H1 (cell line): ENCODE data around the gene IYD. TPM values are rescaled to one million over a fixed set of nuclear protein-coding genes. Genes with fewer than 3 reads are reported as not detected.

Experiments
- CTCF ChIA-PET: fragments of 300-600 bp; sonication (Branson Sonifier 250); formaldehyde crosslinking; loops from one replicate; lab custom pipeline; 2021; ENCODE audit not compliant: partially characterized antibody; lab: Charles Lee
- POLR2A ChIA-PET: fragments of 300-600 bp; sonication (Branson Sonifier 250); formaldehyde crosslinking; loops from one replicate; lab custom pipeline; 2021; ENCODE audit warnings: inconsistent platforms; ENCODE audit not compliant: partially characterized antibody; lab: Charles Lee
- DNase-seq, 2 experiments: peaks; one replicate each; pipeline versions ENCODE4 v3.0.0 to v3.0.0-alpha.2; 2010 to 2022; ENCODE audit warnings: low spot score in 2 of 2, low read depth in 1 of 2, mixed read lengths in 1 of 2
- FAIRE-seq: peaks from 2 replicates; lab custom pipeline; 2011; peaks lifted over from hg19 to GRCh38; lab: Jason Lieb, UNC
- H2AFZ ChIP-seq: 2 replicates; pipeline ENCODE4 v1.8.1; 2012; ENCODE audit warnings: low read length, inconsistent platforms
- H2AK5ac ChIP-seq: 2 replicates; pipeline ENCODE4 v1.6.1; 2013; ENCODE audit warnings: low read depth, low read length
- H2BK120ac ChIP-seq: replicated peaks from 2 replicates; pipeline ENCODE3; 2013; ENCODE audit warnings: low read depth, low read length, inconsistent platforms
- H2BK12ac ChIP-seq: 2 replicates; pipeline ENCODE4 v1.6.1; 2013; ENCODE audit warnings: low read depth, low read length
- H2BK15ac ChIP-seq: 2 replicates; pipeline ENCODE4 v1.6.1; 2013; ENCODE audit warnings: low read length
- H2BK20ac ChIP-seq: 2 replicates; pipeline ENCODE4 v1.6.1; 2013; ENCODE audit warnings: low read length
- H2BK5ac ChIP-seq: 2 replicates; pipeline ENCODE4 v1.6.1; 2013; ENCODE audit warnings: low read depth, low read length
- H3K14ac ChIP-seq: 2 replicates; pipeline ENCODE4 v1.6.1; 2013; ENCODE audit warnings: inconsistent platforms; ENCODE audit not compliant: insufficient read length
- H3K18ac ChIP-seq: 2 replicates; pipeline ENCODE4 v1.6.1; 2013; ENCODE audit warnings: low read length; ENCODE audit errors: extremely low read depth
- H3K23ac ChIP-seq: 2 replicates; pipeline ENCODE4 v1.6.1; 2013; ENCODE audit warnings: inconsistent platforms; ENCODE audit not compliant: insufficient read length
- H3K23me2 ChIP-seq: 2 replicates; pipeline ENCODE4 v1.6.1; 2013; ENCODE audit warnings: low read depth, low read length
- H3K27ac ChIP-seq: 2 replicates; pipeline ENCODE4 v1.6.1; 2011; ENCODE audit warnings: low read depth, low read length, inconsistent platforms
- H3K27me3 ChIP-seq, 4 experiments: replicated peaks in 1 of 4; 1 replicate in 1 of 4; 2 replicates in 3 of 4; pipeline versions ENCODE4 v1.6.1 to v1.8.1; 2011 to 2013; ENCODE audit warnings: low read length in 3 of 4, mild to moderate bottlenecking in 3 of 4, inconsistent platforms in 2 of 4, mixed read lengths in 2 of 4, moderate library complexity in 1 of 4; ENCODE audit not compliant: control insufficient read depth in 3 of 4, insufficient read depth in 3 of 4; ENCODE audit errors: extremely low read depth in 1 of 4
- H3K36me3 ChIP-seq, 4 experiments: 2 replicates each; pipeline versions ENCODE4 v1.6.1 to v1.8.1; 2011 to 2013; ENCODE audit warnings: mild to moderate bottlenecking in 4 of 4, low read length in 3 of 4, moderate library complexity in 2 of 4, control low read depth in 1 of 4, inconsistent platforms in 1 of 4; ENCODE audit not compliant: insufficient read depth in 4 of 4, control insufficient read depth in 2 of 4
- H3K4ac ChIP-seq: replicated peaks from 2 replicates; pipeline ENCODE3; 2013; ENCODE audit warnings: low read length, low read depth, mixed read lengths, inconsistent platforms; ENCODE audit not compliant: insufficient read length
- H3K4me1 ChIP-seq, 4 experiments: replicated peaks in 1 of 4; 1 replicate in 1 of 4; 2 replicates in 3 of 4; pipeline versions ENCODE4 v1.6.1 to v1.8.1; 2011 to 2013; ENCODE audit warnings: low read length in 3 of 4, inconsistent platforms in 2 of 4, mixed read lengths in 1 of 4; ENCODE audit not compliant: insufficient read depth in 4 of 4, control insufficient read depth in 3 of 4
- H3K4me2 ChIP-seq, 2 experiments: 2 replicates each; pipeline versions ENCODE4 v1.6.1 to v1.8.1; 2011 to 2013; ENCODE audit warnings: low read depth in 2 of 2, low read length in 2 of 2, control low read depth in 1 of 2, inconsistent platforms in 1 of 2, mild to moderate bottlenecking in 1 of 2; ENCODE audit not compliant: insufficient read depth in 1 of 2
- H3K4me3 ChIP-seq, 4 experiments: fragments of 200-600, 300-600 bp in 1 of 4; sonication (generic), shearing (Covaris generic), sonication (Bioruptor Twin) in 1 of 4; 2 replicates each; pipeline versions ENCODE4 v1.5.1 to v1.8.1; 2011 to 2016; ENCODE audit warnings: low read length in 4 of 4, low read depth in 3 of 4, control low read depth in 2 of 4, inconsistent platforms in 2 of 4, mild to moderate bottlenecking in 2 of 4, mixed read lengths in 1 of 4, moderate library complexity in 1 of 4; ENCODE audit not compliant: insufficient read depth in 2 of 4; ENCODE audit errors: extremely low read depth in 1 of 4
- H3K56ac ChIP-seq: replicated peaks from 2 replicates; pipeline ENCODE3; 2013; ENCODE audit warnings: low read depth, mild to moderate bottlenecking, mixed read lengths, low read length, inconsistent platforms; ENCODE audit not compliant: insufficient read length
- H3K79me1 ChIP-seq: 2 replicates; pipeline ENCODE4 v1.6.1; 2013; ENCODE audit warnings: low read depth, low read length, control low read depth
- H3K79me2 ChIP-seq, 2 experiments: 2 replicates each; pipeline versions ENCODE4 v1.6.1 to v1.8.1; 2012 to 2013; ENCODE audit warnings: low read length in 2 of 2, mild to moderate bottlenecking in 2 of 2, inconsistent platforms in 1 of 2; ENCODE audit not compliant: insufficient read depth in 2 of 2, control insufficient read depth in 1 of 2
- H3K9ac ChIP-seq, 4 experiments: replicated peaks in 1 of 4; 1 replicate in 1 of 4; 2 replicates in 3 of 4; pipeline versions ENCODE4 v1.6.1 to v1.8.1; 2011 to 2013; ENCODE audit warnings: low read depth in 3 of 4, low read length in 3 of 4, control low read depth in 2 of 4, mild to moderate bottlenecking in 2 of 4, moderate library complexity in 2 of 4, inconsistent platforms in 1 of 4; ENCODE audit errors: extremely low read depth in 1 of 4
- H3K9me3 ChIP-seq, 2 experiments: 2 replicates each; pipeline versions ENCODE4 v1.6.1 to v1.8.1; 2012 to 2013; ENCODE audit warnings: mild to moderate bottlenecking in 2 of 2, moderate library complexity in 2 of 2, control low read depth in 1 of 2, inconsistent platforms in 1 of 2, low read depth in 1 of 2, low read length in 1 of 2, mixed read lengths in 1 of 2; ENCODE audit not compliant: insufficient read depth in 2 of 2
- H4K20me1 ChIP-seq, 2 experiments: replicated peaks in 1 of 2; 2 replicates each; pipeline versions ENCODE3 to v1.8.1; 2011 to 2013; ENCODE audit warnings: inconsistent platforms in 2 of 2, low read length in 2 of 2, mild to moderate bottlenecking in 1 of 2; ENCODE audit not compliant: insufficient read depth in 2 of 2, control insufficient read depth in 1 of 2
- H4K5ac ChIP-seq: 2 replicates; pipeline ENCODE4 v1.6.1; 2013; ENCODE audit warnings: low read length, low read depth, mixed read lengths, inconsistent platforms; ENCODE audit not compliant: insufficient read length
- H4K8ac ChIP-seq: 2 replicates; pipeline ENCODE4 v1.8.0; 2013; ENCODE audit warnings: mild to moderate bottlenecking, moderate library complexity, low read length, inconsistent platforms; ENCODE audit not compliant: insufficient read depth; ENCODE audit errors: extremely low read depth
- H4K91ac ChIP-seq: replicated peaks from 2 replicates; pipeline ENCODE3; 2013; ENCODE audit warnings: low read length, mixed read lengths, inconsistent platforms; ENCODE audit not compliant: insufficient read length
- EGR1 ChIP-seq: IDR thresholded peaks from 2 replicates; pipeline ENCODE4 v1.6.1; 2011; ENCODE audit warnings: low read depth, low read length, borderline replicate concordance
- WGBS, 2 experiments: shearing (Covaris generic) in 1 of 2; methylation state at CpG; one replicate each; pipeline versions ENCODE4 v1.1.6 to v1.1.7; 2013 to 2015; ENCODE audit warnings: low lambda C conversion rate in 2 of 2, mixed read lengths in 2 of 2, inconsistent platforms in 1 of 2, low coverage in 1 of 2, missing lambda C conversion rate in 1 of 2; ENCODE audit not compliant: insufficient replicate concordance in 2 of 2, insufficient coverage in 1 of 2, insufficient read length in 1 of 2; ENCODE audit errors: extremely low coverage in 1 of 2, missing lambda C conversion rate in 1 of 2; 5-methylcytosine and 5-hydroxymethylcytosine counted together
- polyA plus RNA-seq, 7 experiments: library from polyadenylated mRNA; depleted of rRNA in 3 of 7; stranded (reverse) in 5 of 7; unstranded in 2 of 7; fragments of >200 nt in 5 of 7; fragments of 200-250 nt in 2 of 7; gene quantifications; 1 replicate in 5 of 7; 2 replicates in 1 of 7; 4 replicates in 1 of 7; pipeline versions ENCODE4 v1.2.1 to v1.2.3, GENCODE V29; 2011 to 2013; ENCODE audit warnings: missing spikeins in 2 of 7, mixed read lengths in 2 of 7
- total RNA-seq: library from RNA; stranded (reverse); fragmentation: NEBNext Ultra II Directional; extraction: Animal tissue kit (Norgen Biotek cat#: 25700); gene quantifications from 2 replicates; pipeline ENCODE4 v1.2.1, GENCODE V29; 2021

IYD gene
- total and polyA plus RNA-seq, 2 of the 8 experiments (the other 6 are each of a cell fraction or from before 2014, with no cell fraction given): not detected

- Histone ChIP-seq H2BK12ac (no peak overlapping the region), H3K56ac (no peak overlapping the region), H2AFZ (no peak overlapping the region), H3K27me3 (no peaks in the 10 kb centered on the region), H3K23ac (no peak overlapping the region), H2BK20ac (no peak overlapping the region), H3K9me3 (no peaks in the 10 kb centered on the region), H4K5ac (no peak overlapping the region), H3K79me2 (no peaks in the 10 kb centered on the region), H4K91ac (no peak overlapping the region), H3K23me2 (no peaks in the 10 kb centered on the region; the same call in 1 of the 2 replicates), H3K4me1 (no peaks in the 10 kb centered on the region), H3K18ac (no peak overlapping the region), H3K14ac (no peak overlapping the region), H3K4me2 (no peak overlapping the region), H3K36me3 (no peaks in the 10 kb centered on the region; a peak in 1 of 8 replicates), H2BK15ac (no peak overlapping the region), H3K79me1 (no peaks in the 10 kb centered on the region), H4K20me1 (peaks cover 0 to 4% of the 10 kb centered on the region in 2 experiments), H2BK120ac (no peak overlapping the region), H3K9ac (no peak overlapping the region), H4K8ac (no peak overlapping the region), H3K27ac (no peak overlapping the region), H2AK5ac (no peak overlapping the region), H2BK5ac (no peak overlapping the region), H3K4ac (no peak overlapping the region), H3K4me3 (no peak overlapping the region)
- 84% methylated on average over 4 of the region's 4 CpGs; no CpG with 5 or more reads in 1 of the 2 experiments for WGBS, 2 experiments
- no peak for DNase-seq
- ChIA-PET POLR2A (no interaction called here), CTCF (interaction anchor here (0.8 to 1.8 kb wide), 9 partner anchors 20 to 477 kb away, joined by 3 to 8 read pairs (median 4); no protein-coding TSS in a partner anchor)
- FAIRE-seq: no peak
- TF ChIP-seq EGR1: no peak
Measured at GRCh38 chr6:150336299-150336698, 32.5 kb upstream of the IYD start.
